Karpas-422 (cell line): ENCODE results near the gene KCNJ10. TPM values are rescaled to one million over a fixed set of nuclear protein-coding genes. Genes with fewer than 3 reads are reported as not detected.

Source experiments
- DNase-seq: peaks from one replicate; pipeline ENCODE4 v3.0.0-alpha.2; 2015
- H2AFZ ChIP-seq: fragments of 200-600 bp; sonication (generic); 2 replicates; pipeline ENCODE4 v1.6.1; 2014; ENCODE audit warnings: antibody characterized with exemption, low read length, mixed read lengths
- H3K27ac ChIP-seq: fragments of 200-600 bp; sonication (generic); 2 replicates; pipeline ENCODE4 v1.5.1; 2014; ENCODE audit warnings: mild to moderate bottlenecking, low read length, moderate library complexity
- H3K27me3 ChIP-seq: fragments of 200-600 bp; sonication (generic); 2 replicates; pipeline ENCODE4 v1.6.1; 2014; ENCODE audit warnings: low read length, mixed read lengths
- H3K36me3 ChIP-seq: fragments of 200-600 bp; sonication (generic); 2 replicates; pipeline ENCODE4 v1.6.1; 2014; ENCODE audit warnings: low read length, mixed read lengths; ENCODE audit not compliant: insufficient read depth
- H3K4me1 ChIP-seq: fragments of 200-600 bp; sonication (generic); 2 replicates; pipeline ENCODE4 v1.6.1; 2014; ENCODE audit warnings: mild to moderate bottlenecking, low read length, mixed read lengths
- H3K4me2 ChIP-seq: fragments of 200-600 bp; sonication (generic); 2 replicates; pipeline ENCODE4 v1.6.1; 2014; ENCODE audit warnings: low read length, low read depth, mild to moderate bottlenecking; ENCODE audit not compliant: poor library complexity, severe bottlenecking
- H3K4me3 ChIP-seq: fragments of 200-600 bp; sonication (generic); 2 replicates; pipeline ENCODE4 v1.5.1; 2014; ENCODE audit warnings: mild to moderate bottlenecking, antibody characterized with exemption, low read length, mixed read lengths
- H3K79me2 ChIP-seq: fragments of 200-600 bp; sonication (generic); 2 replicates; pipeline ENCODE4 v1.6.1; 2014; ENCODE audit warnings: mild to moderate bottlenecking, low read length, mixed read lengths
- H3K9ac ChIP-seq: fragments of 200-600 bp; sonication (generic); 2 replicates; pipeline ENCODE4 v1.6.0; 2014; ENCODE audit warnings: low read length
- H3K9me2 ChIP-seq: fragments of 200-600 bp; sonication (generic), shearing (Covaris generic); replicated peaks from 2 replicates; pipeline ENCODE4 v1.6.0; 2014; ENCODE audit warnings: mild to moderate bottlenecking, low read length, moderate library complexity; ENCODE audit not compliant: insufficient read depth
- H3K9me3 ChIP-seq: fragments of 300-700, 200-600 bp; sonication (generic); 2 replicates; pipeline ENCODE4 v1.6.1; 2014; ENCODE audit warnings: low read length, mixed read lengths
- H4K20me1 ChIP-seq: fragments of 200-600 bp; sonication (generic); 2 replicates; pipeline ENCODE4 v1.6.1; 2014; ENCODE audit warnings: mild to moderate bottlenecking, antibody characterized with exemption, low read length, low read depth; ENCODE audit not compliant: insufficient read depth
- total RNA-seq: library from RNA; depleted of rRNA; stranded (reverse); fragments of >200 nt; shearing (Covaris generic); gene quantifications from 2 replicates; pipeline ENCODE4 v1.2.3, GENCODE V29; 2014; ENCODE audit warnings: low replicate concordance

KCNJ10 gene
- total RNA-seq, 1 experiment from 2014 or later, result not detected

DNA sequence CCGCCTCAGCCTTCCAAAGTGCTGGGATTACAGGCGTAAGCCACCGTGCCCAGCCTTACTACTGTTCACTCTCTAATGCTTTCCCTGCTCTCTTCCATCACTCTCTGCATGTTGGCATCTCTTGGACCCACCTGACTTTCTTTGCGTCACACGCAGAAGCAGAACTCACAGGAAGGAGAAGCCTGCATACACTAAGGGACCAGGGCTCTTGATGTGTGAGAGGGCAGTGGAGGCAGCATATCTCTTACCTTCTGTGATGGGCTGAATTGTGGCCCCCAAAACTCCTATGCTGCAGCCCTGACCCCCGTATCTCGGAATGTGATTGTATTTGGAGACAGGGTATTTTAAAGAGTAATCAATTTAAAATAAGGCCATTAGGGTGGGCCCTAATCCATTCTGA, 89.2 kb downstream of the KCNJ10 start:
- H3K4me3 ChIP-seq, result no peak overlapping the region
- H3K27me3 ChIP-seq, result 0 out of 2 replicates have a peak, but pooled peaks cover 3% of the 10 kb centered on the region
- no peaks in the 10 kb centered on the region for H3K79me2 ChIP-seq
- DNase-seq, result no peak
- no peaks in the 10 kb centered on the region for H3K9me3 ChIP-seq
- no peaks in the 10 kb centered on the region for H3K36me3 ChIP-seq
- no peak overlapping the region for H3K9ac ChIP-seq
- no peaks in the 10 kb centered on the region for H4K20me1 ChIP-seq
- H3K9me2 ChIP-seq, result no peaks in the 10 kb centered on the region
- H3K4me1 ChIP-seq, result no peaks in the 10 kb centered on the region
- H2AFZ ChIP-seq, result no peak overlapping the region
- H3K4me2 ChIP-seq, result no peak overlapping the region
- no peak overlapping the region for H3K27ac ChIP-seq

DNA sequence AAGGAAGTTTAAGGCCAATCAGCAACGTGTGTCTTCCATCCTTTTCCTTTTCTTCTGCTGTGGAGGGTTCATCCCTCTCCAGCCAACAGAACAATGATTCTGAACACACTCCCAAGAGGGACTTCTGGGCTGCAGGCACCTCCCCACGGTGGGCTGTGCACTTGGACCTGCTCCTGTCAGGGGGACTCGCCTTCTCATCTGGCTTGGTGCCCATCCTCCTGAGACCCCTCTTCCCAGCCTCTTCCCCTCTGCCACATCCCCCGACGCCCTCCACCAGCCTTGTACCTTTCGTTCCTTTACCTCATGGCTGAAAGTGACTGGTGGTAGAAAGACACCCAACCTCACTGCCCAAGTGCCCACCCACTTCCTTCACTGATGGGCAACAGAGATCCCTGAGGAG, 89.9 kb downstream of the KCNJ10 start:
- Histone ChIP-seq H4K20me1 (no peaks in the 10 kb centered on the region), H3K4me2 (no peak overlapping the region), H3K9me3 (no peaks in the 10 kb centered on the region), H3K4me1 (no peaks in the 10 kb centered on the region), H3K4me3 (no peak overlapping the region), H3K27me3 (0 out of 2 replicates have a peak, but pooled peaks cover 3% of the 10 kb centered on the region), H3K9me2 (no peaks in the 10 kb centered on the region), H3K27ac (no peak overlapping the region), H3K79me2 (no peaks in the 10 kb centered on the region), H2AFZ (no peak overlapping the region), H3K36me3 (no peaks in the 10 kb centered on the region), H3K9ac (no peak overlapping the region)
- DNase-seq, result no peak

DNA sequence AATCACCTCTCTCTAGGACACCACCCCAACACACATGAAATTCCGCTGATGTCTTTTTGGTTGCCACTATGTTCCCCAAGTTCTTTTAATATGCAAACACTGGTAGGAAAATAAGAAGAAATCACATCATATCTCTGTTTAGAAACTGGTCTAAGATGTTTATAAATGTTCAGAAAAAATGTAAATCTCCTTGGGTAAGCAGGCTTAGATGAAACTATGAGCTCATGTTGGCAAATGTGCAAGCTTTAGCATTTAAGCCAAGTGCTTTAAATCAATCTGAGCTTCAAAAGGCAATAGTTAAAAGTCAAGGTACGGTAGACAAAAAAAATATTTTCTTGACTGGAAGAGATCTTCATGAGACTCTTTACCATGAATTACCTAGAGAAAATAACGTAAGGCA, 90.7 kb downstream of the KCNJ10 start:
- Histone ChIP-seq H3K4me3 (no peak overlapping the region), H4K20me1 (no peaks in the 10 kb centered on the region), H3K9me2 (no peaks in the 10 kb centered on the region), H3K9ac (no peak overlapping the region), H3K27me3 (0 out of 2 replicates have a peak, but pooled peaks cover 3% of the 10 kb centered on the region), H3K27ac (no peak overlapping the region), H3K79me2 (no peaks in the 10 kb centered on the region), H3K4me2 (no peak overlapping the region), H3K36me3 (no peaks in the 10 kb centered on the region), H3K9me3 (no peaks in the 10 kb centered on the region), H2AFZ (no peak overlapping the region), H3K4me1 (no peaks in the 10 kb centered on the region)
- DNase-seq, result no peak

DNA sequence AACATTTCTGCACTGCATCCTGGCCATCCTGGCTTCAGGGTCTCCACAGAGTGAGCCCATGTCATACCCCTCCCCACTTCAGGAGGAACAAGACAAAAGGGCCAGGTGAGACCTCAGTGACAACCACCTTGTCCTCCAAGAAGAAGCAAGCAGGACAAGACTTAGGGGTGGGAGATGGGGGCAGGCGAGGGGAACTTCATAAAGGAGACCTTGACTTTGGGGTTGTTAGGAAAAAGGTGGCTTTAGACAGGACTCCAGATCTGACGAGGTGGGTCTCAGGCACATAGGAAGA, 91.9 kb downstream of the KCNJ10 start:
- Histone ChIP-seq H3K4me2 (no peak overlapping the region), H3K4me1 (no peaks in the 10 kb centered on the region), H3K9ac (no peak overlapping the region), H3K27me3 (0 out of 2 replicates have a peak, but pooled peaks cover 3% of the 10 kb centered on the region), H3K27ac (no peak overlapping the region), H3K79me2 (no peaks in the 10 kb centered on the region), H3K36me3 (no peaks in the 10 kb centered on the region), H2AFZ (no peak overlapping the region), H4K20me1 (no peaks in the 10 kb centered on the region), H3K9me2 (no peaks in the 10 kb centered on the region), H3K4me3 (no peak overlapping the region), H3K9me3 (no peaks in the 10 kb centered on the region)
- DNase-seq, result no peak

DNA sequence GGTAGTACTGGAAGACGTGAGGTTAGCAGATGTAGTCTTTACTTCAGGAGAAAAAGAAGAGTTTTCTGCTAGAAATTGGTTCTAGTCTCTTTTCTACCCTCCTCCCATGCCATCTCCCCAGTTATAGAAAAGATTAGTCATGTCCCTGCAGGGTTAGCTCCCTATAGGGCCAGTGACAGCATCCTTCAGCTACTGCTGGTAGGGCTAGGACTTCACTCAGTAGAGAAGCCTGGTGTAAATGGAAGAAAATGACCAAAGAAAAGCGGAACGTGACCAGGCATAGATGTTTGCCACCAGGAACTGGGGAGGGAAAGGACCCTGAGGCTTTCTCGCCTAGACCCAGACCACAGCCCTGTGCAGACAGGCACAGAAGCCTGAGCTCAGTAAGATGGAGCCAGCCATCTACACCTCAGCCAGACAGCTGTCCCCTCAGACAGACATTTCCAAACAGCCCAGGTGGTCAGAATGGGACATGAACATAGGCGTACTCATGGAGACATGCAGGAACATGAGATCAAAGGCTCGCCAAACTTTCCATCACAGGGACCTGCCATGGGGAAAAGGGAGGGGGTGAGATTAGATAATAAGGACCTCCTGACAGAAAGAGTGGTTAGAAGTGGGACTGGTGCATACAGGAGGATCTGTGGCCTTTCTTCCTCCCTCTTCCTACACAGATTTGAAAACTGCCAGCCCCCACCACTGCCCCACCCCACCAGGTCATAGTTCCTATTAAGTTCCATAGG, 92.4 kb downstream of the KCNJ10 start:
- Histone ChIP-seq H3K9me2 (no peaks in the 10 kb centered on the region), H3K27me3 (0 out of 2 replicates have a peak, but pooled peaks cover 3% of the 10 kb centered on the region), H3K4me1 (no peaks in the 10 kb centered on the region), H3K27ac (no peak overlapping the region), H3K4me2 (no peak overlapping the region), H2AFZ (no peak overlapping the region), H3K79me2 (no peaks in the 10 kb centered on the region), H3K36me3 (no peaks in the 10 kb centered on the region), H4K20me1 (no peaks in the 10 kb centered on the region), H3K9me3 (no peaks in the 10 kb centered on the region), H3K4me3 (no peak overlapping the region), H3K9ac (no peak overlapping the region)
- no peak for DNase-seq

DNA sequence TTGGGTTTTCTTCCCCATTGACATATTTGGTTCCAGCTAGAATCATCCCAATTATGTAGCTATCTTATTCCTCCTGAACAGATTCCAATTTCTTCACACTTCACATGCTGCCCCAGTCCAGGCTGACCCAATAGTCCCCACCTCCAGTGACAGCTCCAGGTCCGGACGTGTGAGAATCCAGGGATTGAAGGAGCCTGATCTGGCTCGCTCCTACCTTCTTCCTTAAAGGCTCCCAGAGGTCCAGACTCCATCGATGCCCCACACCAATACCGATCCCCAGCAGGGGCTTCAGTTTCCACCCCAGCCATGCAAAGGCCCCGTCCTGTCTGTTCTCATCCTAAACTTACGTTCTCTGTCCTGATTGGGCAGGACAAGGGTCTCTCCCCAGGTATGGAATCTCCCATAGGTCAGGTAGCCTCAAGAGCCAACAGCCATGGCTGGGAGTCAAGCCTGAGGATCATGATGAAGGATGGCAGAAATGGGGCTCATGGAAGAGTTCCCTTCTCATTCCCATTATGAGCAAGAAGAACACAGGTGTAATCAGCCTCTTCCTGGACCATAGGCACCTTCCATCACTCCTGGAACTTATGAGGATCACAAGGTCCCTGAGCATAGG, 95.5 kb downstream of the KCNJ10 start:
- Histone ChIP-seq H3K36me3 (no peaks in the 10 kb centered on the region), H3K79me2 (no peaks in the 10 kb centered on the region), H3K27me3 (0 out of 2 replicates have a peak, but pooled peaks cover 3% of the 10 kb centered on the region), H3K9me2 (no peaks in the 10 kb centered on the region), H2AFZ (no peak overlapping the region), H3K9ac (no peak overlapping the region), H3K4me3 (no peak overlapping the region), H3K9me3 (no peaks in the 10 kb centered on the region), H3K27ac (no peak overlapping the region), H3K4me2 (no peak overlapping the region), H3K4me1 (no peaks in the 10 kb centered on the region), H4K20me1 (no peaks in the 10 kb centered on the region)
- no peak for DNase-seq

DNA sequence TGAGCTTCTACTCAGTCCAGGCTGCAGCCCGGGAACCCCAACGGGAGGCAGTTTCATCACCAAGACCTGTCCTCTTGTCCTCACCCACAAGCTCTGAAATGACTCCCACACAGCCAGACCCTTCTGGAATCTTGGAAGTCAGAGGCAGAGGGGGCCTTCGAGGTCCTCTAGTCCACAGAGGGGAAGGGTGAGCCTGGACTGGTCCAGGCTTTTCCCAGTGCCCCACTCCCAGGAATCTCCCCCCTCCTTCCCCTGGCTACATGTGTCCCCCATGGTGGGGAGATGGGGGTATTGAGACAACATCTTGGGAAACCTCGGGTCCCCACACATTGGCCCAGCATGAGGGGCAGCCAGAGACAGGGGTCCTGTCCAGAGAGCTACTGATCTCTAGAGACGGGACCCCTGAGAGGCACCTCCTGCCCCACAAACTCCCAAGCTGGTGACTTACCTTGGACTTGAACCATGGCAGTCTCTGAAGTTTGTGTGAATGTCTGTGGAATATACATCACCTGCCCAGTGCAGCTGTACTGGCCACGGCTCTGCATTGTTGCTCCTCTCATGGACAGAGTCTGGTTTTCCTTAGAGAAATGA, 96.5 kb downstream of the KCNJ10 start:
- no peaks in the 10 kb centered on the region for H3K79me2 ChIP-seq
- H2AFZ ChIP-seq, result no peak overlapping the region

DNA sequence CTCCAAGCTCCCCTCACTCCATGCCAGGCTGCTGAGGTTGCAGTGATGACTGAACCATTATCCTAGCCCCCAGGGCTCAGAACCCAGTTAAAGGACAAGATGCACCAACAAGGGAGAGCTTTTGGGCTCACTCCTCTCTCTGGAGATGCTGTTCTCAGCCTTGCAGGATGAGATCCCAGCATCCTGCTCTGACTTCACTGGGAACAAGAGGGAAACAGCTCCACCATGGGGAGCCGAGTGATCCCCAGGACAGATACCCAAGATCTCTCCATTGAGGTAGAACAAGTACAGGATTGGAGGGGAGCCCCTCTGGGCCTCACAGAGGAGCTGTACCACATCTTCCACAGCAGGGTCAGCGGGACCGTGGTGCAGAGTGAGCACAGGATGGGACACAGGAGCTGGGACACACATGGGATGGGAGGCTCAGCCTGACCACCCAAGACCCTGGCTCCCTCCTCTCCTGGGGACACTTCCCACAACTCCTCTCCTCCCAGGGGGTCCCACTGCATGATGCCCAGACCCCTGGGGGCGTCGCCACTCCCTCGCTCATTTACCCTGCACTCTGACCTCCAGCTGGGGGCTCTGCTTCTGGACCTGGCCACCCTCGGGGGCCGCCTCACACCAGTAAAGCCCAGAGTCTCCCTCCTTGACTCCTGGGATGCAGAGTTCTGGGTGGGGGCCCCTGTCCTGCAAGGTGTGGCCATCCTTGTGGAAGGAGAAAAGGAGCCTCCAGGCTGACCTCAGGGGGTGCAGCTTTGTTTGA, 97.3 kb downstream of the KCNJ10 start:
- no peaks in the 10 kb centered on the region for H3K9me3 ChIP-seq
- H3K9me2 ChIP-seq, result no peaks in the 10 kb centered on the region
- H3K27ac ChIP-seq, result no peak overlapping the region
- no peak for DNase-seq
- H4K20me1 ChIP-seq, result no peaks in the 10 kb centered on the region
- H3K36me3 ChIP-seq, result no peaks in the 10 kb centered on the region
- no peak overlapping the region for H2AFZ ChIP-seq
- no peaks in the 10 kb centered on the region for H3K4me1 ChIP-seq
- no peak overlapping the region for H3K4me2 ChIP-seq
- H3K27me3 ChIP-seq, result no peaks in the 10 kb centered on the region
- no peaks in the 10 kb centered on the region for H3K79me2 ChIP-seq
- no peak overlapping the region for H3K9ac ChIP-seq
- H3K4me3 ChIP-seq, result no peak overlapping the region

More for the DNA sequence above, 96.5 kb downstream of the KCNJ10 start:
- Histone ChIP-seq H3K9me2 (no peaks in the 10 kb centered on the region), H3K9me3 (no peaks in the 10 kb centered on the region), H3K9ac (no peak overlapping the region), H3K36me3 (no peaks in the 10 kb centered on the region), H3K4me1 (no peaks in the 10 kb centered on the region), H3K4me3 (no peak overlapping the region), H3K27ac (no peak overlapping the region), H4K20me1 (no peaks in the 10 kb centered on the region), H3K4me2 (no peak overlapping the region), H3K27me3 (no peaks in the 10 kb centered on the region)
- no peak for DNase-seq
